HG03045 (cell line): Measurements from ENCODE around the gene TSC1.
"Not testable (repeated sequence)": the region's sequence is repeated elsewhere in the genome, so short reads cannot be mapped to it uniquely, and the experiment has no call there.

Experiments
- ATAC-seq: cut with Tn5 transposase; IDR thresholded peaks from one replicate; pipeline ENCODE4 v1.9.1; 2021; ENCODE audit warnings: mild to moderate bottlenecking, moderate library complexity; ENCODE audit not compliant: unreplicated experiment

The TSC1 gene

GRCh38 chr9:132978112-132978450 lies 33.7 kb upstream of the TSC1 start:
- no peak for ATAC-seq

GRCh38 chr9:132976571-132976970 lies 32.2 kb upstream of the TSC1 start:
- no peak for ATAC-seq

DNA sequence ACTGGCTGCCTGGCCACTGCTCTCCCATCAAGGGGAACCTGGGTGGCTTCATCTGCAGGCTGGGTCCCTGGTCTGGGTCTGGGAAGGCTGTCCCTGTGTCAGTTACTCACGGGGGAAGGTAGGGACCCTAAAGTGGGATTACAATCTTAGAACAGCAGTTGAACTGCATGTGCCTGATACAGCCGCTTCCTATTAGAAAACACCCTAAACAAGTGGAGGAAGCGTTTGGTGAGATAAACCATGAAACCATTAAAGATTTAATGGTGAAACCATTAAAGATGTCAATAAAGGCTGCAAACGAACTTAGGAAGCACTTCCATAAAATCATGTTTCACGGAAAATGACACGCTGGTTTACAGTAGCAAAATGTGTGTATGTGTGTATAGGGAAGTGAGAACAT lies 31.5 kb upstream of the TSC1 start:
- no peak for ATAC-seq

GRCh38 chr9:132973713-132974112 lies 29.3 kb upstream of the TSC1 start:
- no peak for ATAC-seq

DNA sequence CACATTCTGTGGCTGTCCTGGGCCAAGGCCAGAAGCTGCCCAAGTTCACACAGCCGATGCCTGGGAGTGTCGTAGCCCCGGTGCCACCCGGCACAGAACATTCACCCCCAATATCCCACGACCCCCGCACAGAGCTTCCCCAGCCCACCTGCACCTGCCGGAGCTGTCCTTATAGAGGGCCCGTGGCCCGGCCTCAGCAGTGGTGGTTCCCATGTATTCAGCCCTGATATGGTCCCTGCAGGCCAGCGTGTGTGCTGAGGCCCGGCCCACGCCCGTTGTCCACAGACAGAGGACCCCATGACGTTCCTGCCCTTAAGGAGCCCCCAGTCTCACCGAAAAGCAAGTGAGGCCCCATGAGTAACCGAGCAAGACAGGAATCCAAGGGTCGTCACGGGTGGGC lies 28.8 kb upstream of the TSC1 start:
- ATAC-seq: no peak

GRCh38 chr9:132970324-132971062 lies 26.1 kb upstream of the TSC1 start:
- ATAC-seq: no peak

DNA sequence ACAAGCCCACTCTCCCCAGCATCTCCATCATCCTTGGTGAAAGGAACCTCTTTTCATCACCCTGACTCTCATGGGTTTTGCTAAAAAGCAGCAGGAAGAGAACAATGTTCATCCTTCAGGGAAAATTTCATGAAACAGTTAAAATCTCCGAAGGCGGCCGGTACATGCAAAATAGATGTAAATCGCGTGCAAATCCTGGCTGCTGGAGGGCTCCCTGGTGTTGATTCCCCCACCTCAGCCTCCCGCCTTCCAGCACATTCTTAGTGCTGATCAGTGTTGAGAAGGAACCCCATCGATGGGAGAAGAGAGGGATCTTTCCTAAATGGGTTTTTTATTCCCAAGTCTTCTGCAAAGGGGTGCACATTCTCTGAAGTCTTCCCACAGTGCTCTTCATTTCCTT lies 25.4 kb upstream of the TSC1 start:
- no peak for ATAC-seq

- ATAC-seq: not testable (repeated sequence)
Observed at GRCh38 chr9:132967908-132968307, 23.5 kb upstream of the TSC1 start.

DNA sequence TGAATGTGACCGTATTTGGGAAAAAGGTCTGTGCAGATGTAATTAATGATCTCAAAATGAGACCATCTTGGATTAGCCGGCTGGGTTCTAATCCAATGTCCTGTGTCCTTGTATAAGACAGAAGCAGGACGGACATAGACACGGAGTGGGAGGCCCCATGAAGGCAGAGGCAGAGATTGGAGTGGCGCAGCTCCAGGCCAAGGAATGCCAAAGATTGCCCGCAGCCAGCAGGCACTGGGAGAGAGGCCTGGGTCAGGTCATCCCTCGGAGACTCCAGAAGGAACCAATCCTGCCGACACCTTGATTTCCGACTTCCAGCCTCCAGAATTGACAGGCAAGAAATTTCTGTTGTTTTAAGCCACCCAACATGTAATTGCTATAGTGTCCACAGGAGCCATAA lies 21.1 kb upstream of the TSC1 start:
- ATAC-seq: no peak

DNA sequence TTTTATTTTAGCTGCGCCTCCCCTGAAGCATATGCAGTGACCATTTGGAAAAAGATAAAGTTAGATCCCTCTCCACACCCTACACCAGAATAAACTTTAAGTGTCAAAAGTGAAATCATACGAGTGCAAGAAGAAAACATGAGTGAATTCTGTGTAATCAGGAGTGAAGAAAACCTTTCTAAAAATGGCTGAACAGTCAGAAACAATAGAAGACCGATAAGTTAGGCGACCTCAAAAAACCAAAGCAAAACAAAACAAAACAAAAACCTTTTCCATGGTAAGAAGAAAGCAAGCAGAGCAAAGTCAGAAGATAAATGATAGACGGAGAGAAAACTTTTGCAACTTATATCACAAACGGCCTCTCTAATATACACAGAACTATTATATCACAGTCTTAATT lies 16.6 kb upstream of the TSC1 start:
- ATAC-seq: no peak

GRCh38 chr9:132957805-132958204 lies 13.4 kb upstream of the TSC1 start:
- ATAC-seq: no peak

DNA sequence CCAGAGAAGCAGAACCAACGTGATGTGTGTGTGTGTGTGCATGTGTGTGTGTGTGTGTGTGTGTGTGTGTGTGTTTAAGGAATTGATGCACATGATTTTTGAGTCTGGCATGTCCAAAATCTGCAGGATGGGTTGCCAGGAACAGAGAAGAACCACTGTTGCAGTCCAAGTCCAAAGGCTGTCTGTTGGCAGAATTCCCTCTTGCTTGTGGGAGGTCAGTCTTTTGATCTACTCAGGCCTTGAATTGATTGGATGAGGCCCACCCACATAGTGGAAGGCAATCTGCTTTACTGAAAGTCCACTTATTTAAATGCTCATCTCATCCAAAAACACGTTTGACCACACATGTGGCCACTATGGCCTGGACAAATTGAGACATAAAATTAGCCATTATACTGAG lies 11.4 kb upstream of the TSC1 start:
- no peak for ATAC-seq

DNA sequence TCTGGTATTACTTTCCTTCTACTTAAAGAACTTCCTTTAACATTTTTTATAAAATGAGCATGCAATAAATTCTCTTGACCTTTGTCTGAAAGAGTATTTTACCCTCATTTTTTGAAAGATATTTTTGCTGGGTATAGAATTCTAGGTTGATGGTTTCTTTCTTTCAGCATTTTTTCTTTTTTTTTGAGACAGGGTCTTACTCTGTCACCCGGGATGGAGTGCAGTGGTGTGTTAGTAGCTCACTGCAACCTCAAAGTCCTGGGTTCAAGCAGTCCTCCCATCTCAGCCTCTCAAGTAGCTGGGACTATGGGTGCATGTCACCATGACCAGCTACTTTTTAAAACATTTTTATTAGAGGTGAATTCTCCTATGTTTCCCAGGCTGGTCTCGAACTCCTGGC lies 10.7 kb upstream of the TSC1 start:
- no peak for ATAC-seq

GRCh38 chr9:132949709-132950108 lies 5.3 kb upstream of the TSC1 start:
- no peak for ATAC-seq

GRCh38 chr9:132948482-132949050 lies 4.2 kb upstream of the TSC1 start:
- no peak for ATAC-seq

GRCh38 chr9:132947756-132948155 lies 3.3 kb upstream of the TSC1 start:
- no peak for ATAC-seq

DNA sequence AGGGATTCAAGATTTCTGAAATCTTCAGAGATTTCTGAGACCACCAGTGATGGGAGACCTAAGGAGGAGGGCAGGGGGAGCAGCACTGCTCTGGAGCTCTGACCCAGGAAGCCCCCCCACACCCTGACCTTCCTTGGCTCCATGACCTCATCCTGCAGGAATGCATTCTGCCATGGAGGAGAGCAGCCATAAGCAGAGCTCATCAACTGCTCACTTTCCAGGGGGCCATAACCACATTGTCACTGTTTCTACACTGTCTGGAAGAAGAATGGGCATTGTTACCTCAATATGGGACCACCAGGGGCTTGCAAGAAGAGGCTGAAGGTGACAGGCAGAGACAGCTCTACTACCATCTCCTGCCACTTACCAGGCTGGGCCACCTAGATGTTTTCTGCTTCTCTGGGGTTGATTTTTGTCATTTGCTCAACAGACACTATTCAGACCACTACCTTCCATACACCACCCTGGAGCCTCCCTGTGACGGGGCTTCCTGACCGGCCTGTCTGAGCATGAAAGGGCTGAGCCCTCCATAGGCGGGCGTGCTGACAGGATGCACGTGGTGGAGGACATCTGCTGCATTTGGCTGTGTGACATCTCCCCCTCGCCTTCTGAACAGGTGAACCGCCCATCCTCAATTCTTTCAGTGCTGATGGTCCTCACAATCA lies 2.3 kb upstream of the TSC1 start:
- ATAC-seq: no peak

DNA sequence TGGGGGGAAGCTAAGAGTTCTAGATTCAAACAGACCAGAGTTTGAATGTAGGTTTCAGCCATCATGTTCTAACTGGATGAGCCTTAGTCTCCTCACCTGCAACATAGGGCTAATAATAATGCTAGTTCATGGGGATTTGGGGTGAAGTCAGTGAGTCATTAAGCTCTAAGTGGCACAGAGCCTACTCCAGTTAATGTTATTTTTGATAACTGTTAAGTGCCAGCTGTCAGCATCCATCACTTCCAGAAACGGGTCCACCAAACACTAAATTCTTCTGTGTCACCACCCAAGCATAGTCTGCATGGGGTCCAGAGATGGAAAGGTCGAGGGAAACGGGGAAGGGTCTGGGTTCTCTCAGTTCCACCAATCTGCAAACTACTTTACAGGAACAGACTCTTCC lies 1.8 kb upstream of the TSC1 start:
- no peak for ATAC-seq

GRCh38 chr9:132945186-132946130 lies 1.0 kb upstream of the TSC1 start:
- no peak for ATAC-seq

GRCh38 chr9:132943651-132944293 lies 644 bp downstream of the TSC1 start:
- ATAC-seq: peak; percentile 9
